ENCODE measurements around the gene DNAJC11.
A peak's percentile ranks its signal among the peaks of the same experiment; 100 is the strongest.
"Not testable (repeated sequence)": the region's sequence is repeated elsewhere in the genome, so short reads cannot be mapped to it uniquely, and the experiment has no call there.

Gene DNAJC11
- total RNA-seq: 58.5 reads per million, percentile 72 among the genes with 10 or more reads in this experiment

- peak; percentile 86 for DNase-seq
These were observed at the start of gene DNAJC11 for GRCh38 chr1:6701437-6702153. Gene DNAJC11, minus strand, starts transcription at chr1:6701816. Its CDS starts 16 bp downstream, at chr1:6701800.

- DNase-seq: no peak
These were observed 48.9 kb upstream of the DNAJC11 start for GRCh38 chr1:6750490-6750889.

GRCh38 chr1:6747674-6748073, 46.1 kb upstream of the DNAJC11 start:
- no peak for DNase-seq

- no peak for DNase-seq
These were observed 43.5 kb upstream of the DNAJC11 start for GRCh38 chr1:6745073-6745472.

GRCh38 chr1:6743189-6744101, 41.8 kb upstream of the DNAJC11 start:
- no peak for DNase-seq

GRCh38 chr1:6742676-6743188, 41.1 kb upstream of the DNAJC11 start:
- not testable (repeated sequence) for DNase-seq

- no peak for DNase-seq
These were observed 37.5 kb upstream of the DNAJC11 start for GRCh38 chr1:6738987-6739676.

- no peak for DNase-seq
These were observed 31.3 kb upstream of the DNAJC11 start for GRCh38 chr1:6732942-6733341.

- no peak for DNase-seq
These were observed 30.3 kb upstream of the DNAJC11 start for GRCh38 chr1:6731905-6732304.

- no peak for DNase-seq
These were observed 29.3 kb upstream of the DNAJC11 start for GRCh38 chr1:6730880-6731279.

GRCh38 chr1:6730473-6730872, 28.9 kb upstream of the DNAJC11 start:
- no peak for DNase-seq

- peak; percentile 41 for DNase-seq
These were observed 25.9 kb upstream of the DNAJC11 start for GRCh38 chr1:6727535-6727934.

- no peak for DNase-seq
These were observed 24.6 kb upstream of the DNAJC11 start for GRCh38 chr1:6726253-6726652.

- no peak for DNase-seq
These were observed 23.0 kb upstream of the DNAJC11 start for GRCh38 chr1:6724517-6725141.

- DNase-seq: no peak
These were observed 22.2 kb upstream of the DNAJC11 start for GRCh38 chr1:6723621-6724428.

GRCh38 chr1:6711174-6711573, 9.6 kb upstream of the DNAJC11 start:
- no peak for DNase-seq

- DNase-seq: no peak
These were observed 3.1 kb upstream of the DNAJC11 start for GRCh38 chr1:6704746-6705145.

- no peak for DNase-seq
These were observed 1.4 kb upstream of the DNAJC11 start for GRCh38 chr1:6703016-6703415.

GRCh38 chr1:6700853-6701436, 671 bp downstream of the DNAJC11 start:
- DNase-seq: no peak

GRCh38 chr1:6699915-6700314, 1.7 kb downstream of the DNAJC11 start:
- not testable (repeated sequence) for DNase-seq

GRCh38 chr1:6695868-6696267, 5.7 kb downstream of the DNAJC11 start:
- no peak for DNase-seq

Measured in effector CD4-positive, alpha-beta T cell (primary cell).